ENCODE data around the gene ALDH1A2. TPM values are rescaled to one million over a fixed set of nuclear protein-coding genes. Genes with fewer than 3 reads are reported as not detected.

The ALDH1A2 gene
- total RNA-seq, 6 donors from 2014 or later: 3.6 to 43.3 (median 6.9) TPM

- ATAC-seq (ENCODE audit: low FRiP score in 2 of 2) (peak in 1 of 2 donors; percentile 71), DNase-seq (no peak)
- TF ChIP-seq POLR2AphosphoS5 (IDR thresholded peaks at IDR 0.05): no peak
- TF ChIP-seq POLR2A (IDR thresholded peaks at IDR 0.05): no peak
- TF ChIP-seq, protein P1, sequence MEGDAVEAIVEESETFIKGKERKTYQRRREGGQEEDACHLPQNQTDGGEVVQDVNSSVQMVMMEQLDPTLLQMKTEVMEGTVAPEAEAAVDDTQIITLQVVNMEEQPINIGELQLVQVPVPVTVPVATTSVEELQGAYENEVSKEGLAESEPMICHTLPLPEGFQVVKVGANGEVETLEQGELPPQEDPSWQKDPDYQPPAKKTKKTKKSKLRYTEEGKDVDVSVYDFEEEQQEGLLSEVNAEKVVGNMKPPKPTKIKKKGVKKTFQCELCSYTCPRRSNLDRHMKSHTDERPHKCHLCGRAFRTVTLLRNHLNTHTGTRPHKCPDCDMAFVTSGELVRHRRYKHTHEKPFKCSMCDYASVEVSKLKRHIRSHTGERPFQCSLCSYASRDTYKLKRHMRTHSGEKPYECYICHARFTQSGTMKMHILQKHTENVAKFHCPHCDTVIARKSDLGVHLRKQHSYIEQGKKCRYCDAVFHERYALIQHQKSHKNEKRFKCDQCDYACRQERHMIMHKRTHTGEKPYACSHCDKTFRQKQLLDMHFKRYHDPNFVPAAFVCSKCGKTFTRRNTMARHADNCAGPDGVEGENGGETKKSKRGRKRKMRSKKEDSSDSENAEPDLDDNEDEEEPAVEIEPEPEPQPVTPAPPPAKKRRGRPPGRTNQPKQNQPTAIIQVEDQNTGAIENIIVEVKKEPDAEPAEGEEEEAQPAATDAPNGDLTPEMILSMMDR (IDR thresholded peaks at IDR 0.05): no peak
- TF ChIP-seq EP300 (IDR thresholded peaks at IDR 0.05): no peak
- Histone ChIP-seq H3K9me3 (no peaks in the 10 kb centered on the region), H3K4me3 (peak overlapping the region in 1 of 4 donors; percentile 2), H3K36me3 (no peaks in the 10 kb centered on the region), H3K4me1 (peaks cover 12 to 36% (median 15%) of the 10 kb centered on the region in 4 donors), H3K27ac (peak overlapping the region; percentile 2 to 74 (median 32)), H3K27me3 (no peaks in the 10 kb centered on the region)
- WGBS, 2 donors: 6% methylated on average over 1 of the region's 1 CpG
Measured at GRCh38 chr15:57923306-57923705, 142.2 kb downstream of the ALDH1A2 start.

- Histone ChIP-seq H3K9me3 (no peaks in the 10 kb centered on the region), H3K27ac (peak overlapping the region; percentile 2 to 74 (median 32)), H3K4me1 (peaks cover 12 to 36% (median 15%) of the 10 kb centered on the region in 4 donors), H3K4me3 (peak overlapping the region in 1 of 4 donors; percentile 2), H3K36me3 (no peaks in the 10 kb centered on the region), H3K27me3 (no peaks in the 10 kb centered on the region)
- TF ChIP-seq POLR2A (IDR thresholded peaks at IDR 0.05) (no peak), POLR2AphosphoS5 (IDR thresholded peaks at IDR 0.05) (peak in 1 of 2 donors; percentile 32), EP300 (IDR thresholded peaks at IDR 0.05) (no peak)
- TF ChIP-seq, protein P1 (IDR thresholded peaks at IDR 0.05): peak in 2 of 6 experiments; percentile 14 to 43
- DNase-seq (peak; percentile 30 to 91), ATAC-seq (ENCODE audit: low FRiP score in 2 of 2) (peak; percentile 55 to 90)
- WGBS, 2 donors: 49 to 53% methylated on average over 4 to 5 of the region's 5 CpGs
Measured at GRCh38 chr15:57922776-57923175, 142.7 kb downstream of the ALDH1A2 start.

- WGBS, 2 donors: 77 to 90% methylated on average over 2 of the region's 2 CpGs
- ATAC-seq (ENCODE audit: low FRiP score in 2 of 2): peak in 1 of 2 donors; percentile 39
- no peaks in the 10 kb centered on the region for H3K27me3 ChIP-seq
Measured at GRCh38 chr15:57921371-57921770, 144.1 kb downstream of the ALDH1A2 start.

DNA sequence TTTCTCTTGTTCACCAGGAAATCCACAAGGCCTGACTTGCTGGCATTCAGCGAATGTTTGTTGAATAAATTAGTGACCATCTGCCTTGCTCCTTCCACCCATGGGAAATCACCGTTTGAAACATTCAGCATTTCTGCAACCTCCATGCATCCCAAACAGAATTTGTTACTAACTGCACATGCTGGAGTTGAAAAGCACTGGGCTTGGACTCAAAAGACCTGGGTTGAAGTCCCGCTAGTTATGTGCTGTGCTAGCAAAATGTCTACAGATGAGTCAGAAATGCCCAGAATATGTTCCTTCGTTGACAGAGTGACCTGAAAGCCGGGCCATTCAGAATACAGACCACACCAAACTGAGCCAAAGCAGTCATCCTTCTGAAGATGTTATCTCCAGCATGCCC lies 144.6 kb downstream of the ALDH1A2 start:
- DNase-seq: no peak
- WGBS, 2 donors: 71 to 76% methylated on average over 5 of the region's 5 CpGs
- no peaks in the 10 kb centered on the region for H3K27me3 ChIP-seq
- no peak for TF ChIP-seq EP300 (IDR thresholded peaks at IDR 0.05)
- TF ChIP-seq, protein P1 (IDR thresholded peaks at IDR 0.05): no peak
- TF ChIP-seq POLR2A (IDR thresholded peaks at IDR 0.05): no peak
- TF ChIP-seq POLR2AphosphoS5 (IDR thresholded peaks at IDR 0.05): no peak
- H3K27ac ChIP-seq: no peak overlapping the region
- H3K4me1 ChIP-seq: peaks cover 15 to 34% (median 16%) of the 10 kb centered on the region in 4 donors
- no peak overlapping the region for H3K4me3 ChIP-seq
- H3K9me3 ChIP-seq: no peaks in the 10 kb centered on the region
- no peaks in the 10 kb centered on the region for H3K36me3 ChIP-seq
- ATAC-seq (ENCODE audit: low FRiP score in 2 of 2): no peak

More at GRCh38 chr15:57921371-57921770, 144.1 kb downstream of the ALDH1A2 start:
- Histone ChIP-seq H3K27ac (no peak overlapping the region), H3K4me1 (peaks cover 14 to 34% (median 15%) of the 10 kb centered on the region in 4 donors), H3K4me3 (no peak overlapping the region), H3K9me3 (no peaks in the 10 kb centered on the region), H3K36me3 (no peaks in the 10 kb centered on the region)
- DNase-seq: no peak
- TF ChIP-seq, protein P1 (IDR thresholded peaks at IDR 0.05): no peak
- TF ChIP-seq EP300 (IDR thresholded peaks at IDR 0.05) (no peak), POLR2A (IDR thresholded peaks at IDR 0.05) (no peak), POLR2AphosphoS5 (IDR thresholded peaks at IDR 0.05) (no peak)

DNA sequence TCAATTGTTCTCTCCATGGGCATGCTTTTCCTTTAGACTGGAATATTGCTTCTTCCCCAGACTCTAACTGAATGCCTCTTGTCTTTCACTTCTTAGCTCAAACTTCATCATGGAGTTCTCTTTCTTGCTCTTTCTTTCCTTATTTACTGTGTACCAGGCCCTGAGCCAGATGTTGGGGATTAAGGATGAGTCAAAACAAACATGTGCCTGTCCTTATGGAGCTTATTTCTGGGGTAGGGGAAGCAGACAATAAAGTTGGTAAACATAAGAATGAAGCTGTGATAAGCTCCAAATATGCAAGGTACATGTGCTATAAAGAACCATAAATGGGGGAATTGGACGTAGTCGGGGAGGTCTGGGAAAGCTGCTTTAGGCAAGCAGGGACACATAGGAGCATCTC lies 145.8 kb downstream of the ALDH1A2 start:
- DNase-seq (no peak), ATAC-seq (ENCODE audit: low FRiP score in 2 of 2) (no peak)
- Histone ChIP-seq H3K4me1 (peaks cover 15 to 34% (median 16%) of the 10 kb centered on the region in 4 donors), H3K27me3 (no peaks in the 10 kb centered on the region), H3K4me3 (no peak overlapping the region), H3K9me3 (no peaks in the 10 kb centered on the region), H3K36me3 (no peaks in the 10 kb centered on the region), H3K27ac (no peak overlapping the region)
- WGBS, 2 donors: 96 to 97% methylated on average over 2 of the region's 2 CpGs
- TF ChIP-seq, protein P1 (IDR thresholded peaks at IDR 0.05): no peak
- TF ChIP-seq POLR2A (IDR thresholded peaks at IDR 0.05) (no peak), EP300 (IDR thresholded peaks at IDR 0.05) (no peak), POLR2AphosphoS5 (IDR thresholded peaks at IDR 0.05) (no peak)
